ENCODE results near the gene KPNB1.

GRCh38 chr17:47692137-47692894 lies 42.6 kb downstream of the KPNB1 start:
- TF ChIP-seq EZH2 (IDR thresholded peaks at IDR 0.05; ENCODE audit: borderline replicate concordance, low read depth, low read length, severe bottlenecking) (no peak), CTCF (IDR thresholded peaks at IDR 0.05; ENCODE audit: borderline replicate concordance, extremely low read depth, low read length, poor library complexity, severe bottlenecking) (no peak)
